Mesothelial cell of epicardium (in vitro differentiated cells): Measurements from ENCODE around the gene STK32B. TPM values are rescaled to one million over a fixed set of nuclear protein-coding genes. Genes with fewer than 3 reads are reported as not detected.
"Not testable (repeated sequence)": the region's sequence is repeated elsewhere in the genome, so short reads cannot be mapped to it uniquely, and the experiment has no call there.

ENCODE experiments used
- DNase-seq, 2 experiments: peaks; one replicate each; pipeline ENCODE4 v3.0.0; 2021; ENCODE audit warnings: low spot score in 2 of 2; ENCODE audit not compliant: unreplicated experiment in 2 of 2
- H3K27ac Mint-ChIP-seq: 2 replicates; pipeline ENCODE4 v1.8.0; 2021; ENCODE audit warnings: mixed read lengths
- H3K27me3 Mint-ChIP-seq: 2 replicates; pipeline ENCODE4 v1.8.0; 2021; ENCODE audit warnings: low read depth, mixed read lengths
- H3K36me3 Mint-ChIP-seq: 2 replicates; pipeline ENCODE4 v1.8.0; 2021; ENCODE audit warnings: mixed read lengths
- H3K4me1 Mint-ChIP-seq: 2 replicates; pipeline ENCODE4 v1.8.0; 2021; ENCODE audit warnings: mixed read lengths
- H3K4me3 Mint-ChIP-seq: 2 replicates; pipeline ENCODE4 v1.8.0; 2021; ENCODE audit warnings: mild to moderate bottlenecking, moderate library complexity, mixed read lengths
- H3K9me3 Mint-ChIP-seq: 2 replicates; pipeline ENCODE4 v1.8.0; 2021; ENCODE audit warnings: mixed read lengths
- total RNA-seq: library from RNA; stranded (reverse); gene quantifications from 3 replicates; pipeline ENCODE4 v1.2.1, GENCODE V29; 2021
- TF ChIP-seq, protein P1 (sequence below): fragments of 200-600 bp; sonication (generic); IDR thresholded peaks from one replicate; pipeline ENCODE4 v1.5.0; 2021; ENCODE audit warnings: antibody characterized with exemption; ENCODE audit not compliant: unreplicated experiment

Gene STK32B
- total RNA-seq, 1 donor from 2014 or later, result 0.96 TPM

DNA sequence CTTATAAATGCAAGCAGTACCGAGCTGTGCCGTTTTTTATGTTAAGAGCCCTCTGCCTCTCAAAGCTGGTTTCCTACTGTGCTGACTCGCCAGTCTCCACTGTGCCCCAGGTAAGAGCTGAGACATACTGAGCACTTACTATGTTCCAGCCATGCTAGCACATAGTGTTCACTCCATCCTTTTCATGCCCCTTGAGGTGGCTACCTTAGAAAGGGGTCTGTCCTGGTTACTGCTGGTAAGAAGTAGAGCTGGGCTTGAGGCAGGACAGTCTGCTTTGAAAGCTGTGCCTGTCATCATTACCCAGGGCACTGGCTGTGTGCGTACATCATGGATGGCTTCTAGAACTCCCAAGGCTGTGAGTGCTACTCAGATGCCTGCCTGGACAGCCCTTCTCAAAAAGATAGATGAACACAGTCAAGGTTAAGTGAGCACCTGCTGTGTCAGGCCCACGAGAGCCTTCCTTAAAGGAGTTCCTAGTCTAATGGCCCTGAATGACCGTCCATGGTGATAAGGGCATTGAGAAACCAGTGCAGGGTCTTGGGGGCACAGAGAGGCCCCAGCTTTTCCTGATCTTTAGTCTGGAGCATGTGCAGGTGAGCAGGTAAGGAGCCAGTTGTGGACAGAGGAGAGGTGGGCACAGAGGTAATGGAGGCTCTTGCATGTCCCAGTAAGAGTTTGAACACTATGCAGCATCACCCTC, 1.6 kb downstream of the STK32B start:
- no peak overlapping the region for H3K27ac Mint-ChIP-seq
- peaks cover 73% of the 10 kb centered on the region for H3K27me3 Mint-ChIP-seq
- TF ChIP-seq, protein P1, sequence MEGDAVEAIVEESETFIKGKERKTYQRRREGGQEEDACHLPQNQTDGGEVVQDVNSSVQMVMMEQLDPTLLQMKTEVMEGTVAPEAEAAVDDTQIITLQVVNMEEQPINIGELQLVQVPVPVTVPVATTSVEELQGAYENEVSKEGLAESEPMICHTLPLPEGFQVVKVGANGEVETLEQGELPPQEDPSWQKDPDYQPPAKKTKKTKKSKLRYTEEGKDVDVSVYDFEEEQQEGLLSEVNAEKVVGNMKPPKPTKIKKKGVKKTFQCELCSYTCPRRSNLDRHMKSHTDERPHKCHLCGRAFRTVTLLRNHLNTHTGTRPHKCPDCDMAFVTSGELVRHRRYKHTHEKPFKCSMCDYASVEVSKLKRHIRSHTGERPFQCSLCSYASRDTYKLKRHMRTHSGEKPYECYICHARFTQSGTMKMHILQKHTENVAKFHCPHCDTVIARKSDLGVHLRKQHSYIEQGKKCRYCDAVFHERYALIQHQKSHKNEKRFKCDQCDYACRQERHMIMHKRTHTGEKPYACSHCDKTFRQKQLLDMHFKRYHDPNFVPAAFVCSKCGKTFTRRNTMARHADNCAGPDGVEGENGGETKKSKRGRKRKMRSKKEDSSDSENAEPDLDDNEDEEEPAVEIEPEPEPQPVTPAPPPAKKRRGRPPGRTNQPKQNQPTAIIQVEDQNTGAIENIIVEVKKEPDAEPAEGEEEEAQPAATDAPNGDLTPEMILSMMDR, result no peak
- no peak for DNase-seq
- peak overlapping the region; percentile 87 for H3K4me3 Mint-ChIP-seq
- no peaks in the 10 kb centered on the region for H3K9me3 Mint-ChIP-seq
- peaks cover 8% of the 10 kb centered on the region for H3K4me1 Mint-ChIP-seq
- no peaks in the 10 kb centered on the region for H3K36me3 Mint-ChIP-seq

DNA sequence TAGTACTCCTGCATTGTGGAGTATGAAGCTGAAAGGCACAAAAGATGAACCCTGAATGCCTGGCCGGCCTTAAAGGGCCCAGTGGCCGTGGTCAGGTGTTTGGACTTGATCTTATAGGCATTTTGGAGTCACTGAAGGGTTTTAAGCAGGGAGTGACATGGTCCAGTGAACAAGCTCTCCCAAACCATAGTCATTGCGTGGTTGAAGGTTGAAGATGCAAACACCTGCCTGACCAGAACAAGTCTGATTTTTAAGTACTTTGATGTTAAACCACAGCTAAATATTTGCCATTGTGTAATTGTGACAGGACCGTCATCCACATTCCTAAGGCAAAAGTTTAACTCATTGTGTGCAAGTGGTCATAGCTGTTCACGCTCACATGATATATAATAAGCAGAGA, 3.3 kb downstream of the STK32B start:
- DNase-seq, result no peak
- Mint-ChIP-seq H3K27ac (no peak overlapping the region), H3K36me3 (no peaks in the 10 kb centered on the region), H3K27me3 (peaks cover 66% of the 10 kb centered on the region), H3K4me1 (peaks cover 8% of the 10 kb centered on the region), H3K9me3 (peaks cover 4% of the 10 kb centered on the region), H3K4me3 (no peak overlapping the region)
- TF ChIP-seq, protein P1, result no peak

DNA sequence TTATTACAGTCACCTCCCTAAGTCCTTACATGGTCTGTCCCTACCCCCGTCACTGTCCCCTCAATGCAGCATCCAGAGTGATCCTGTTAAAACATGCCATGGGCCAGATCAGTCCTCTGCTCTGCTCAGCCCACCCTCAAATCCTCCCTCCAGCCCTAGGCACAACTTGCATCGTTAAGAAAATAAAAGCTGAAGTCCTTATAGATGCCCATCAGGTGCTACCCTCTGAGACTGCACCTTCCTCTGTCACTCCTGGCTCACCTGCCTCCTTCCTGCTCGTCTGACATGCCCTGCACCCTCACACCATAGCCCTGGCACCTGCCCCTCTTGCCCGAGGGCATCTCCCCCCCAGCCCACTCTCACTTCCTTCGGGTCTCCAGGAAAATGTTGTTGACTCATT, 4.1 kb downstream of the STK32B start:
- Mint-ChIP-seq H3K4me3 (no peak overlapping the region), H3K9me3 (peaks cover 7% of the 10 kb centered on the region), H3K36me3 (no peaks in the 10 kb centered on the region), H3K27me3 (peaks cover 62% of the 10 kb centered on the region), H3K27ac (no peak overlapping the region), H3K4me1 (peaks cover 8% of the 10 kb centered on the region)
- DNase-seq, result no peak
- TF ChIP-seq, protein P1, result no peak

DNA sequence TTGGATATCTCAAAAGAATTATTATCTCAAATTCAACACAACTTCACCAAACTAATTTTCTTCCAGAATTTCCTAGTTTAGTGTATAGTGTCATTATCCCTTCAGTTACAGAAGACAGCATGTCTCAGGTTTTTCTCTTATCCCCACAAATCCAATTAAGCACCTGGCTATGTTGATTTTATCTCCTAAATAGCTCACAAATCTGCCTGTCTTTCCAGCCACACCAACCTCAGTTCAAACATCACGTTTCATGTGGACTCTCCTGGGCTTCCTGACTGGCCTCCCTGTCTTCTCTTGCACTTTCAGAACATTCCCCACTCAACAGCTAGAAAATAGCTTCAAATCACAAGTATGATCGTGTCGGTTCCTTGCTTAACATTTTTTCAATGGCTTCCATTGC, 14.8 kb downstream of the STK32B start:
- Mint-ChIP-seq H3K4me3 (no peak overlapping the region), H3K9me3 (peaks cover 1% of the 10 kb centered on the region), H3K36me3 (no peaks in the 10 kb centered on the region), H3K4me1 (no peaks in the 10 kb centered on the region), H3K27me3 (peaks cover 33% of the 10 kb centered on the region), H3K27ac (no peak overlapping the region)
- no peak for DNase-seq
- TF ChIP-seq, protein P1, result no peak

DNA sequence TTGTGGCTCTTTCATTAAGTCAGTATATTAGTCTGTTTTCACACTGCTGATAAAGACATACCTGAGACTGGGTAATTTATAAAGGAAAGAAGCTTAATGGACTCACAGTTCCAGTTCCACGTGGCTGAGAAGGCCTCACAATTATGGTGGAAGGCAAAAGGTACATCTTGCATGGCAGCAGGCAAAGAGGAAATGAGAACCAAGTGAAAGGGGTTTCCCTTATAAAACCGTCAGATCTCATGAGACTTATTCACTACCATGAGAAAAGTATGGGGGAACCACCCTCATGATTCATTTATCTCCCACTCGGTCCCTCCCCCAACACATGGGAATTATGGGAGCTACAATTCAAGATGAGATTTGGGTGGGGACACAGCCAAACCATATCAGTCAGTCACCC, 15.7 kb downstream of the STK32B start:
- not testable (repeated sequence) for H3K4me1 Mint-ChIP-seq, H3K27ac Mint-ChIP-seq, H3K36me3 Mint-ChIP-seq, H3K9me3 Mint-ChIP-seq, DNase-seq, H3K4me3 Mint-ChIP-seq
- H3K27me3 Mint-ChIP-seq, result peaks cover 31% of the 10 kb centered on the region

DNA sequence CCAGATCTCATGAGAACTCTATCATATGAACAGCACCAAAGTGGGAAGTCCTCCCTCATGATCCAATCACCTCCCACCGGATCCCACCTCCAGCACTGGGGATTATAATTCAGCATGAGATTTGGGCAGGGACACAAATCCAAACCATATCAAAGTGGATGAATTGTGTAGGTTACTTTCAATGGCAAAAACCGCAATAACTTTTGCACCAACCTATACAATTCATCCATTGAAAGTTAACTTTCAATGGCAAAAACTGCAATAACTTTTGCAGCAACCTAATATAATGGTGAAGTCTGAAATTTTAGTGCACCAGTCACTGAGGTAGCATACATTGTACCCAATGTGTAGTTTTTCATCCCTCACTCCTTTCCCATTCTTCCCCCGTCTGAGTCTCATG, 16.6 kb downstream of the STK32B start:
- Mint-ChIP-seq H3K27me3 (peaks cover 30% of the 10 kb centered on the region), H3K9me3 (no peaks in the 10 kb centered on the region), H3K4me1 (no peaks in the 10 kb centered on the region), H3K4me3 (no peak overlapping the region), H3K27ac (no peak overlapping the region), H3K36me3 (no peaks in the 10 kb centered on the region)
- TF ChIP-seq, protein P1, result no peak
- DNase-seq, result no peak
